H9 (cell line): ENCODE data around the gene PRLHR. TPM values are rescaled to one million over a fixed set of nuclear protein-coding genes. Genes with fewer than 3 reads are reported as not detected.

ENCODE experiments used
- DNase-seq: peaks from one replicate; pipeline ENCODE4 v3.0.0-alpha.2; 2017
- H2AFZ ChIP-seq: one replicate; pipeline ENCODE4 v1.6.1; 2013; ENCODE audit warnings: mild to moderate bottlenecking, low read length, control low read depth, moderate library complexity
- H2AK5ac ChIP-seq: 2 replicates; pipeline ENCODE4 v1.6.1; 2013; ENCODE audit warnings: low read length, control low read depth, mixed read lengths; ENCODE audit not compliant: insufficient read length
- H2BK120ac ChIP-seq: one replicate; pipeline ENCODE4 v1.6.1; 2013; ENCODE audit warnings: low read depth, mild to moderate bottlenecking, low read length, control low read depth, inconsistent platforms; ENCODE audit not compliant: poor library complexity, severe bottlenecking
- H2BK12ac ChIP-seq: 2 replicates; pipeline ENCODE4 v1.6.1; 2013; ENCODE audit warnings: low read length, control low read depth, mixed read lengths, low read depth; ENCODE audit not compliant: insufficient read length
- H2BK15ac ChIP-seq: 2 replicates; pipeline ENCODE4 v1.6.1; 2013; ENCODE audit warnings: low read depth, low read length, control low read depth
- H2BK20ac ChIP-seq: one replicate; pipeline ENCODE4 v1.6.1; 2013; ENCODE audit warnings: low read depth, mild to moderate bottlenecking, low read length, control low read depth, inconsistent platforms; ENCODE audit not compliant: poor library complexity, severe bottlenecking
- H2BK5ac ChIP-seq: 2 replicates; pipeline ENCODE4 v1.6.1; 2013; ENCODE audit warnings: low read length, control low read depth, mixed read lengths; ENCODE audit not compliant: insufficient read length
- H3K14ac ChIP-seq: 2 replicates; pipeline ENCODE4 v1.6.1; 2013; ENCODE audit warnings: low read length, control low read depth; ENCODE audit not compliant: insufficient read depth
- H3K18ac ChIP-seq: 2 replicates; pipeline ENCODE4 v1.6.1; 2013; ENCODE audit warnings: low read depth, mild to moderate bottlenecking, mixed read lengths, low read length, control low read depth; ENCODE audit not compliant: insufficient read length
- H3K23ac ChIP-seq: 2 replicates; pipeline ENCODE4 v1.6.1; 2013; ENCODE audit warnings: low read length, control low read depth, mixed read lengths, low read depth; ENCODE audit not compliant: insufficient read length
- H3K23me2 ChIP-seq: 2 replicates; pipeline ENCODE4 v1.6.1; 2013; ENCODE audit warnings: low read depth, mild to moderate bottlenecking, mixed read lengths, low read length, control low read depth; ENCODE audit not compliant: insufficient read length, poor library complexity, severe bottlenecking
- H3K27ac ChIP-seq: 2 replicates; pipeline ENCODE4 v1.5.1; 2013; ENCODE audit warnings: low read length, control low read depth, mixed read lengths, low read depth; ENCODE audit not compliant: insufficient read length
- H3K27me3 ChIP-seq: 2 replicates; pipeline ENCODE4 v1.6.1; 2013; ENCODE audit warnings: low read length, control low read depth, inconsistent platforms; ENCODE audit not compliant: insufficient read depth
- H3K4ac ChIP-seq: 2 replicates; pipeline ENCODE4 v1.6.1; 2013; ENCODE audit warnings: low read depth, mild to moderate bottlenecking, control low read depth, inconsistent platforms, low read length, moderate library complexity
- H3K4me1 ChIP-seq: 2 replicates; pipeline ENCODE4 v1.6.1; 2013; ENCODE audit warnings: low read length, control low read depth, inconsistent platforms; ENCODE audit not compliant: insufficient read depth
- H3K4me2 ChIP-seq: 2 replicates; pipeline ENCODE4 v1.6.1; 2013; ENCODE audit warnings: low read length, control low read depth, mixed read lengths; ENCODE audit not compliant: insufficient read length, insufficient read depth
- H3K56ac ChIP-seq: 2 replicates; pipeline ENCODE4 v1.6.1; 2013; ENCODE audit warnings: low read depth, mild to moderate bottlenecking, mixed read lengths, low read length, control low read depth; ENCODE audit not compliant: insufficient read length
- H3K79me1 ChIP-seq: 2 replicates; pipeline ENCODE4 v1.6.1; 2013; ENCODE audit warnings: low read depth, mild to moderate bottlenecking, moderate library complexity, low read length, control low read depth, inconsistent platforms; ENCODE audit not compliant: insufficient read depth, poor library complexity, severe bottlenecking
- H3K79me2 ChIP-seq: 2 replicates; pipeline ENCODE4 v1.6.1; 2013; ENCODE audit warnings: low read length, control low read depth, inconsistent platforms; ENCODE audit not compliant: insufficient read depth
- H3K9ac ChIP-seq: 2 replicates; pipeline ENCODE4 v1.6.1; 2013; ENCODE audit warnings: low read length, control low read depth, mixed read lengths; ENCODE audit not compliant: insufficient read length; ENCODE audit errors: extremely low read depth
- H3K9me3 ChIP-seq: one replicate; pipeline ENCODE4 v1.6.1; 2013; ENCODE audit warnings: low read depth, low read length, inconsistent platforms; ENCODE audit not compliant: control insufficient read depth
- H3T11ph ChIP-seq: one replicate; pipeline ENCODE4 v1.6.1; 2013; ENCODE audit warnings: mild to moderate bottlenecking, low read length, control low read depth, inconsistent platforms
- H4K20me1 ChIP-seq: one replicate; pipeline ENCODE4 v1.6.1; 2013; ENCODE audit not compliant: control insufficient read depth, insufficient read length, insufficient read depth
- H4K5ac ChIP-seq: 2 replicates; pipeline ENCODE4 v1.6.1; 2013; ENCODE audit warnings: low read depth, mild to moderate bottlenecking, mixed read lengths, low read length, control low read depth; ENCODE audit not compliant: insufficient read length
- H4K8ac ChIP-seq: replicated peaks from 2 replicates; pipeline ENCODE4 v1.6.1; 2013; ENCODE audit warnings: low read length, control low read depth, mixed read lengths, low read depth; ENCODE audit not compliant: insufficient read length
- H4K91ac ChIP-seq: 2 replicates; pipeline ENCODE4 v1.6.1; 2013; ENCODE audit warnings: low read depth, mild to moderate bottlenecking, moderate library complexity, mixed read lengths, low read length, control low read depth; ENCODE audit not compliant: insufficient read length
- H3K27ac Mint-ChIP-seq, 3 experiments: 2 replicates in 2 of 3; 3 replicates in 1 of 3; pipeline ENCODE4 v1.8.0; 2020 to 2021; ENCODE audit warnings: mixed read lengths in 3 of 3, mild to moderate bottlenecking in 1 of 3, moderate library complexity in 1 of 3
- H3K27me3 Mint-ChIP-seq: 2 replicates; pipeline ENCODE4 v1.8.0; 2021; ENCODE audit warnings: low read depth, mild to moderate bottlenecking, moderate library complexity, mixed read lengths
- H3K36me3 Mint-ChIP-seq, 3 experiments: 2 replicates in 2 of 3; 3 replicates in 1 of 3; pipeline ENCODE4 v1.8.0; 2020 to 2021; ENCODE audit warnings: low read depth in 3 of 3, mixed read lengths in 3 of 3; ENCODE audit not compliant: insufficient read depth in 1 of 3
- H3K4me1 Mint-ChIP-seq, 2 experiments: 2 replicates each; pipeline ENCODE4 v1.8.0; 2020; ENCODE audit warnings: mixed read lengths in 2 of 2
- H3K4me3 Mint-ChIP-seq, 2 experiments: 2 replicates in 1 of 2; 3 replicates in 1 of 2; pipeline ENCODE4 v1.8.0; 2020 to 2021; ENCODE audit warnings: mild to moderate bottlenecking in 2 of 2, mixed read lengths in 2 of 2, moderate library complexity in 1 of 2
- H3K9me3 Mint-ChIP-seq, 2 experiments: 2 replicates in 1 of 2; 3 replicates in 1 of 2; pipeline ENCODE4 v1.8.0; 2020; ENCODE audit warnings: mild to moderate bottlenecking in 2 of 2, mixed read lengths in 2 of 2, moderate library complexity in 1 of 2
- WGBS: extraction: QIAGEN DNeasy Blood & Tissue Kit; methylation state at CpG from one replicate; pipeline ENCODE4 v1.1.7; 2013; ENCODE audit warnings: missing lambda C conversion rate, low lambda C conversion rate, mixed read lengths; ENCODE audit not compliant: insufficient read length; ENCODE audit errors: extremely low coverage; 5-methylcytosine and 5-hydroxymethylcytosine counted together
- total RNA-seq: library from RNA; stranded (reverse); gene quantifications from 2 replicates; pipeline ENCODE4 v1.2.1, GENCODE V29; 2021
- TF ChIP-seq, protein P1 (sequence below): fragments of 200-600 bp; sonication (generic); conservative IDR thresholded peaks from 3 replicates; pipeline ENCODE4 v1.8.0; 2021; ENCODE audit warnings: antibody characterized with exemption, mild to moderate bottlenecking

Gene PRLHR
- total RNA-seq, 1 experiment from 2014 or later, result not detected

DNA sequence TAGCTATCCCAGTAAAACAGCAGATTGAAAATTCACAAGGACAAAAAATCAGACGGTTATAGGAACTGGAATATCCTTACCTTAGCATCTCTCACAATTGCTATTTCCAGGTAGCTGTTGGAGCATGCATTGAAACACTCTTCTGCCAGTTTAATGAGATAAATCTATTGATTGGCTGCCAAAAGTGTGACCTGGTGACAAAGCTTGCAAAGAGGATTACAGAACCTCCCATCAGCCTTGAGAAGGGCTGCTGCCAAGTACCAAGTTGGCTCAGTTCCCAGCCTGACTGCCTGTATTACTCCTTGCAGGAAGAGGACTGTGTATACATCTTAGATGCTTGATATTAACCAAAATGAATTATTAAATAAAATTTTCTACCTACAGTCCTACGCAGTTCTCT is 5.1 kb downstream of the PRLHR start:
- no peak overlapping the region for H2BK120ac ChIP-seq
- WGBS, result no CpG with 5 or more reads among the region's 2 CpGs
- no peak overlapping the region for H4K8ac ChIP-seq
- TF ChIP-seq, protein P1, sequence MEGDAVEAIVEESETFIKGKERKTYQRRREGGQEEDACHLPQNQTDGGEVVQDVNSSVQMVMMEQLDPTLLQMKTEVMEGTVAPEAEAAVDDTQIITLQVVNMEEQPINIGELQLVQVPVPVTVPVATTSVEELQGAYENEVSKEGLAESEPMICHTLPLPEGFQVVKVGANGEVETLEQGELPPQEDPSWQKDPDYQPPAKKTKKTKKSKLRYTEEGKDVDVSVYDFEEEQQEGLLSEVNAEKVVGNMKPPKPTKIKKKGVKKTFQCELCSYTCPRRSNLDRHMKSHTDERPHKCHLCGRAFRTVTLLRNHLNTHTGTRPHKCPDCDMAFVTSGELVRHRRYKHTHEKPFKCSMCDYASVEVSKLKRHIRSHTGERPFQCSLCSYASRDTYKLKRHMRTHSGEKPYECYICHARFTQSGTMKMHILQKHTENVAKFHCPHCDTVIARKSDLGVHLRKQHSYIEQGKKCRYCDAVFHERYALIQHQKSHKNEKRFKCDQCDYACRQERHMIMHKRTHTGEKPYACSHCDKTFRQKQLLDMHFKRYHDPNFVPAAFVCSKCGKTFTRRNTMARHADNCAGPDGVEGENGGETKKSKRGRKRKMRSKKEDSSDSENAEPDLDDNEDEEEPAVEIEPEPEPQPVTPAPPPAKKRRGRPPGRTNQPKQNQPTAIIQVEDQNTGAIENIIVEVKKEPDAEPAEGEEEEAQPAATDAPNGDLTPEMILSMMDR, result no peak
- H3K23ac ChIP-seq, result no peak overlapping the region
- no peak overlapping the region for H2BK20ac ChIP-seq
- no peaks in the 10 kb centered on the region for H4K20me1 ChIP-seq
- Mint-ChIP-seq H3K27ac (no peak overlapping the region), H3K4me1 (peaks cover 5 to 12% of the 10 kb centered on the region in 2 experiments), H3K36me3 (no peaks in the 10 kb centered on the region; a peak in 1 of 7 replicates), H3K27me3 (peaks cover 65% of the 10 kb centered on the region), H3K9me3 (no peaks in the 10 kb centered on the region), H3K4me3 (no peak overlapping the region)
- no peak overlapping the region for H2BK12ac ChIP-seq
- H3K23me2 ChIP-seq, result peaks cover 3% of the 10 kb centered on the region
- no peak overlapping the region for H3T11ph ChIP-seq
- no peak for DNase-seq
- H3K79me2 ChIP-seq, result no peaks in the 10 kb centered on the region
- peaks cover 14% of the 10 kb centered on the region; the same call in 1 of the 2 replicates for H3K27me3 ChIP-seq
- H4K91ac ChIP-seq, result no peak overlapping the region
- no peak overlapping the region for H2BK5ac ChIP-seq
- no peak overlapping the region for H2AFZ ChIP-seq
- H3K9ac ChIP-seq, result no peak overlapping the region
- no peaks in the 10 kb centered on the region for H3K9me3 ChIP-seq
- H2BK15ac ChIP-seq, result no peak overlapping the region
- H2AK5ac ChIP-seq, result no peak overlapping the region
- no peak overlapping the region for H3K27ac ChIP-seq
- no peak overlapping the region for H3K18ac ChIP-seq
- no peaks in the 10 kb centered on the region for H3K79me1 ChIP-seq
- H3K4me2 ChIP-seq, result no peak overlapping the region
- no peak overlapping the region for H4K5ac ChIP-seq
- H3K4ac ChIP-seq, result no peak overlapping the region
- no peak overlapping the region for H3K56ac ChIP-seq
- H3K4me1 ChIP-seq, result no peaks in the 10 kb centered on the region
- H3K14ac ChIP-seq, result no peak overlapping the region
